Measurements from ENCODE around the gene JADE1.

- TF ChIP-seq CTCF (IDR thresholded peaks at IDR 0.05) (no peak), POLR2A (IDR thresholded peaks at IDR 0.05) (no peak)
Measured at GRCh38 chr4:128859887-128860677, 50.6 kb downstream of the JADE1 start.

Data from testis (tissue), 2 donors.